ENCODE measurements around the gene KRTAP5-8. TPM values are rescaled to one million over a fixed set of nuclear protein-coding genes. Genes with fewer than 3 reads are reported as not detected.
"Not testable (repeated sequence)": the region's sequence is repeated elsewhere in the genome, so short reads cannot be mapped to it uniquely, and the experiment has no call there.

KRTAP5-8 gene
- polyA plus RNA-seq, 3 donors: 0.23 to 1.1 (median 0.23) TPM

GRCh38 chr11:71502871-71503435, 34.9 kb upstream of the KRTAP5-8 start:
- no peak for DNase-seq (ENCODE audit: extremely low read depth in 1 of 11, low read depth in 9 of 11, low spot score in 4 of 11)

GRCh38 chr11:71504531-71504930, 33.3 kb upstream of the KRTAP5-8 start:
- no peak for DNase-seq (ENCODE audit: extremely low read depth in 1 of 11, low read depth in 9 of 11, low spot score in 4 of 11)

DNA sequence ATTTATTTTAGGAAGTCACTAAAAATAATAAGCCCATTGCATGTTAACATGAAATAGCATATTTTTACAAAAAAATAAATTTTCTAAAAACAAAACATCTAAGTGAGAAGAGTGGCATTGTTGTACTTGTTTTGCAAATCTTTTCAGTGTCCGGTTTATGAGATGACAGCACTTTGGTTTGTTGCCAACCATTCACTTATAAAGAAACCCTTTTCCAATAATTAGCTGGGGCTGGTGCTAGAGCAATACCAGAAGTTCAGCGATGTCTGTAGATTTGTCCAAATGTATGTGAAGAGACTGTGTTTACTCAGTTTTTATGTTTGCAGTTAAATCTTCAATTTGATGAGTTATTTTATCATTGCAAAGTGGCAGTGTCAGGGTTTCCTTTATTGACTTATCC, 32.8 kb upstream of the KRTAP5-8 start:
- DNase-seq (ENCODE audit: extremely low read depth in 1 of 11, low read depth in 9 of 11, low spot score in 4 of 11): no peak

- no peak for DNase-seq (ENCODE audit: extremely low read depth in 1 of 11, low read depth in 9 of 11, low spot score in 4 of 11)
These were observed 32.0 kb upstream of the KRTAP5-8 start for GRCh38 chr11:71505781-71506180.

GRCh38 chr11:71507102-71507501, 30.7 kb upstream of the KRTAP5-8 start:
- no peak for DNase-seq (ENCODE audit: extremely low read depth in 1 of 11, low read depth in 9 of 11, low spot score in 4 of 11)

DNA sequence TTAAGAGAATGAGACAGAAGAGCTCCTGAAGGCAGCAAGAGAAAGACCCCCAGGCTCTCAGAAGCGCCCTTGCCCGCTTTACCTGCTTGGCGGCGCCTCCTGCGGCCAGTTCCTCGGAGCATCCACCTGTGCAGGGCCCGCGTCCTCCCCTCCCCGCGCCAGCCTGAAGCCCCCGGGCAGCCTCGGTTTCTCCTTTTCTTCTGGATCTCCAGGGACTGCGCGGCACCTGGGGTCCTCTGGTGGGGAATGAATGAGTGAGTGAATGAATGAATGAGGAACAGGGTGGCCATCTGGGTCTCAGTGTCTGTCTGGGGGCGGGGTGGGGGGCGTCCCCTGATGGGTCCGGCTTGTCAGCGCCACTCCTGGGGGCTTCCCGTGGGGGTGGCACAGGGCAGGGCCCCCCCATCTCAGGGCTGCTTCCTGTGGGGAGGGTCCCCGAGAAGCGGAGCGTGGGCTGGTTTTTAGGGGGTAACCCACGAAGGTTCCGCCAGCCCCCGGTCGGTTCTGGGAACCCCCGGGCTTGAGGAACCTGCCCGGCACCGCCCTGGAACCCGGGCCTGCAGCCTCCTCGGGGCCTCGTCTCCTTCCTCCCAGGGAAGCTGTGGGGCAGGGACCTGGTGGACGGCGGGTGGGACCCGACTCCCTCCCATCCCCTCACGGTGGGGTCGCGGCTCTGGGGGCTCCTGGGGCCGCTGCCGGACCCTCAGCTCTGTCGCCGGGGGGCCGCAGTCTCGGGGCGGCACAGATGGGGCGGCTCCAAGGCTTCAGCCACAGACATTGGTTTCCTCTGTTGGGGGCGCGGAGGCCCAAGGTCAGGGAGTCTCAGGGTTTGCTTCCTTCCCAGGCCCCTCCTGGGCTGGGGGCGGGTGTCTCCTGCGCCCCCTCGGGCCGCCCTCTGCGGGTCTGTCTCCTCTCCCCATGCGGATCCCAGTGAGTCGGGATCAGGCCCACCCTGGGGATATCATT, 19.0 kb upstream of the KRTAP5-8 start:
- no peak for DNase-seq (ENCODE audit: extremely low read depth in 1 of 11, low read depth in 9 of 11, low spot score in 4 of 11)

DNA sequence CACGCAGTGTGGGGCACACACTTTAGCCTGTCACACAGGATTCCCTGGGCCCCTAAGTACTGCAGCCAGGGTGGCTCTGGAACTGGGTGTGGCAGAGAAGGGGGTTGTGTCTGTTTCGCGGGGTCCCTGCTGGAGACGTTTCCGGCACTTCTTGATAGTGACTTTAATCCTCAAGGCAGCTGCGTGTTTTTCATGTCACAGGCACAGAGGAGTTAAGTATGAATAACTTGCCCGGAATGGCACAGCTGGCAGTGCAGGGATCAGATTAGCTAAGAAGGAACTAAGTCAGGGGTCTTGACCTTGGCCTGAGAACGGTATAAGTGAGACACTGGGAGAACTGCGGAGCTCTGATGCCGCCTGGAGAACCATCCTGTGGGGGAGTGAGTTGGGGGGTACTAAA, 18.3 kb upstream of the KRTAP5-8 start:
- no peak for DNase-seq (ENCODE audit: extremely low read depth in 1 of 11, low read depth in 9 of 11, low spot score in 4 of 11)

DNA sequence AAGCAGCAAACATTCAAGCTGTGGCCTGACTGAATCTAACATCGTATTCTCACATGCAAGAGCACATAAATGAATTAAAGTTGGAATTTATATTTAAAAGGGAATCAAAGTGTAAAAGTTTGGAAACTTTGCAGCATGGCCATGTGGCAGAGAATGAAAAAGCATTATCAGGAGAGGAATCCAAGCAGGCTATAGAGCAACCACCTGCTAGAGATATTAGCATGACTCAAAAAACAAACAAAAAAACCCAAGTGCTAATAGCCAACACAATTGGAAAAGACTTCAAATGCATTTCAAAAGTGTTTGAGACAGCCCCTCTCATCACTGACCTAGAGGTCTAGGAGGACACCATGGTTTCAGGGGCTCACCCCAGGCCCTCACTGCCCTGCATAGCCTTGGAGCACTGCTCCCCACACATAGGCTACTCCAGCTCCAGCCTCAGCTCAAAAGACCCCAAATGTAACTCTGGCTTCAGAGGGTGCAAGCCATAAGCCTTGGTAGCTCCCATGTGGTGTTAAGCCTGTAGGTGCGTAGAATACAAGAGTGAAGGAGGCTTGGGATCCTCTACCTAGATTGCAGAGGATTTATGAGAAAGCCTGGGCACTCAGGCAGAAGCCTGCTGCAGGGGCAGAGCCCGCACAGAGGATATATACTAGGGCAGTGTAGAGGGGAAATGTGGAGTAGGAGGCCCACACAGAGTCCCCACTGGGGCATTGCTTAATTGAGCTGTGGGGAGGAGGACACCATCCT, 12.5 kb upstream of the KRTAP5-8 start:
- no peak for DNase-seq (ENCODE audit: extremely low read depth in 1 of 11, low read depth in 9 of 11, low spot score in 4 of 11)

DNA sequence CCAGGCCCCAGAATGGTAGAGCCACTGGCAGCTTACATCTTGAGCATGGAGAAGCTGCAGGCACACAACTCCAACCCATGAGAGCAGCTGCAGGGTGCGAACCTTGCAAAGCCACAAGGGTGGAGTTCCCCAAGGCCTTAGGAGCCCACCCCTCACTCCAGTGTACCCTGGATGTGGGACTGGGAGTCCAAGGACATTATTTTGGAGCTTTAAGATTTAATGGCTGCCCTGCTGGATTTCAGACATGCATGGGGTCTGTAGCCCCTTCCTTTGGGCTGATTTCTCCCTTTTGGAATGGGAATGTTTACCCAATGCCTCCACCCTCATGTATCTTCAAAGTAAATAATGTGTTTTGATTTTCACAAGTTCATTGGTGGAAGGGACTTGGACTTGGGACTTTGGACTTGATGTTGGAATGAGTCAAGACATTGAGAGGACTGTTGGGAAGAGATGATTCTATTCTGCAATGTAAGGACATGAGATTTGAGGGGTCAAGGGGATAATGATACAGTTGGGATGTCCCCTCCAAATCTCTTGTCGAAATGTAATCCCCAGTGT, 11.8 kb upstream of the KRTAP5-8 start:
- DNase-seq (ENCODE audit: extremely low read depth in 1 of 11, low read depth in 9 of 11, low spot score in 4 of 11): no peak

DNA sequence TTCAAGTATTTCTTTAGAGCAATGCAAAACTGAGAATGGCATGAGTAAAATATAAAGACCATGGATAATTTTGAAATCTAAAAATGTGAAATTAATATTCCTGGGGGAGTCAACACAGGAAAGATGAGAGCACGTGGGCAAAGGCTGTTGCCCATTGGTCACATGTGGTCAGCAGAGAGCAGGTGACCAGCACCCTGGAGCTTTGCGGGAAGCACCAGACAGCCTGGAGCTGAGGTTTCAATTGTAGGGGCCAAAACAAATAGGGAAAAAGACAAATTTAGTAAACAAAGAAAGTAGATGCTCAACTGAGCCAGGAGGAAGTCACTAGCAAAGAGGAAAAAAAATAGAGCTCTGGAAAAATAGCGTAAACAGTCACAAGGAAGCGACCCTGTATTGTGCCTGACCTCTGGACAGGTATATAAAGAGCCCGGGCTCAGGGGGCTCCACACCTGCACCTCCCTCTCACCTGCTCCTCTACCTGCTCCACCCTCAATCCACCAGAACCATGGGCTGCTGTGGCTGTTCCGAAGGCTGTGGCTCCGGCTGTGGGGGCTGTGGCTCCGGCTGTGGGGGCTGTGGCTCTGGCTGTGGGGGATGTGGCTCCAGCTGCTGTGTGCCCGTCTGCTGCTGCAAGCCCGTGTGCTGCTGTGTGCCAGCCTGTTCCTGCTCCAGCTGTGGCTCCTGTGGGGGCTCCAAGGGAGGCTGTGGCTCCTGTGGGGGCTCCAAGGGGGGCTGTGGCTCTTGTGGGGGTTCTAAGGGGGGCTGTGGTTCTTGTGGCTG, 10.8 kb upstream of the KRTAP5-8 start, which contains the start of gene KRTAP5-7:
Gene KRTAP5-7 (plus strand): TSS at position 472 of the 780 bp plus-strand sequence. CDS start 34 bp downstream, at position 506.
- not testable (repeated sequence) for DNase-seq (ENCODE audit: extremely low read depth in 1 of 11, low read depth in 9 of 11, low spot score in 4 of 11)

DNA sequence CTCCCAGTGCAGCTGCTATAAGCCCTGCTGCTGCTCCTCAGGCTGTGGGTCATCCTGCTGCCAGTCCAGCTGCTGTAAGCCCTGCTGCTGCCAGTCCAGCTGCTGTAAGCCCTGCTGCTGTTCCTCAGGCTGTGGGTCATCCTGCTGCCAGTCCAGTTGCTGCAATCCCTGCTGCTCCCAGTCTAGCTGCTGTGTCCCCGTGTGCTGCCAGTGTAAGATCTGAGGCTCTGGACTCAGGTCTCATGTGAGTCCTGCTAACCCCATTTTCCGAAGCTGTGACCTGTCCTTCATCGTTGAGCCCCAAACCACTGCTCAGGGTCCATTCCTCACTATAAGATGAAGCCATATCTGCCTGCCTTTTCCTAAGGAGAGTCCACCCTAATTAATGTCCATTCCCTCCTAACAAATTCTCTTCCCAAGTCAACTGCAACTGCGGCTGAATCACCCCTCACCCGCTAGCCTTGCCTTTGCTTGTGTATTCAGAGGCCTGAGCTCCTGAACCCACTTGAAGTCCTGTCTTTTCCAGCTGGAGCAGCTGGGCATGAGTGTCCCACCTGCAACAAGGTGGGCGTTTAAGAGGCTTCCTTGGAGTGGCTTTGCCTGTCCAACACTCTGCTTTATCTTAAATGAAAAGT, 10.1 kb upstream of the KRTAP5-8 start:
- no peak for DNase-seq (ENCODE audit: extremely low read depth in 1 of 11, low read depth in 9 of 11, low spot score in 4 of 11)

GRCh38 chr11:71530602-71531001, 7.2 kb upstream of the KRTAP5-8 start:
- peak in 4 of 11 donors; percentile 11 to 30 (median 12) for DNase-seq (ENCODE audit: extremely low read depth in 1 of 11, low read depth in 9 of 11, low spot score in 4 of 11)

DNA sequence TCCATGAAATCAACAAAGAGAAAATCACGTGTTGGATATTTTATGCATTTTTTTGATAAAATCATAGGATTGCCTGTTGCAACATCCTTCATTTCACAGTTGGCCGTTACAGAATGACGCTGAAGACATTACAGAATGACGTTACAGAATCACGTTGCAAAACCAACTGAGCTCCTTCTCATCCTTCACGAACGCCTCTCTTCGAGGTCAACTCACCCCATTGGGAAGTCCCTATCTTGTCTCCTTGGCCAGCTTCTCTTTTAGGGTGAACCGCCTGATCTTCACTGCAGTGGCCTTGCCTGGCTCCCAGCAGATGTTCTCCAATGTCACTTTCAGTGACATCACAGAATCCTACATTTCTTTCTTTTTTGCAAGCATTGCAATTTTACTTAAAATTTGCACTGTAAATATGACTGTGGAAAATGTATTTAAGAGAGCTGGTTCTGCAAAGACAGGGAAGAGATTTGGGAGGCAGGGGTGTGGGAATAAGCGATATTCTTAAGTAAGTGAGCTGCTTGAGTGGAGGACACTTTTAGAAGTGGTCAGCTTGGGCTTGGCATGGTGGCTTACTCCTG, 5.7 kb upstream of the KRTAP5-8 start:
- no peak for DNase-seq (ENCODE audit: extremely low read depth in 1 of 11, low read depth in 9 of 11, low spot score in 4 of 11)

- not testable (repeated sequence) for DNase-seq (ENCODE audit: extremely low read depth in 1 of 11, low read depth in 9 of 11, low spot score in 4 of 11)
These were observed 2.9 kb upstream of the KRTAP5-8 start for GRCh38 chr11:71534711-71535608.

- DNase-seq (ENCODE audit: extremely low read depth in 1 of 11, low read depth in 9 of 11, low spot score in 4 of 11): no peak
These were observed 2.0 kb upstream of the KRTAP5-8 start for GRCh38 chr11:71535825-71536224.

DNA sequence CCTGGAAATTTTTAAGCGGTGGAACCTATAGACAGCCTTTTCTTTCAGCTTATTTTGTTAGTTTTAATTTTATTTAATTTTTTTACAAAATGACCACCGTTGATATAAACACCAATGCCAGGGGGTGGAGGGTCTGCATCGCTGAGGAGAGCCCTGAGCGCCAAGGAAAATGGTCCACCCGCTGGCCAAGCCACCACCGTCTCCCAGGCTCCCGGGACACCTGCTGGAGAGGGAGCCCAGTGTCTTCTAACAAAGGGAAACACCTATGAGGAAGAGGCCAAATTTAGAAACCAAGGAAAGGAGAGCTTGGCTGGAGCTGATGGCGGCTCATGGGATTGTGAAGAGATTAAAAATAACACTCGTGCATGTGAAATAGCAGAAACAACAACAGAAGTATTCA, 288 bp upstream of the KRTAP5-8 start:
- DNase-seq (ENCODE audit: extremely low read depth in 1 of 11, low read depth in 9 of 11, low spot score in 4 of 11): no peak

DNA sequence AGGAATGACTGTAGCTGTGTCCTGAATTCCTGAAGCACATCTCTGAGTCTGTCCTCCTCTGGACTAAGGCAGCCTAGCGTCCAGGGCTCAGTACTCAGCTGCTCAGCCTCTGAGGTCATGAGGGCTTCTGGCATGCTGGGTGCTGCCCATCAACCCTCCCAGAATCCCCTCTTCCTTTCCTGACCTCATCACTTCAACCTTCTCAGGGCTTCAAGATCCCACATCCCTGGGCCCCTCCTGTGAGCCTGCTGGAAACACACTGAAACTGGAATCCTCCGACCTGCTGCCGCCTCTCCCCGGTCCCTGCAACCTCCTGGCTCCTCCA, 803 bp downstream of the KRTAP5-8 start:
- DNase-seq (ENCODE audit: extremely low read depth in 1 of 11, low read depth in 9 of 11, low spot score in 4 of 11): no peak
